GM12891 (cell line): ENCODE results near the gene PLCXD3.

Experiments
- PAX5 ChIP-seq: IDR thresholded peaks from 2 replicates; pipeline ENCODE4 v1.6.1; 2011; ENCODE audit warnings: low read length, moderate library complexity, mild to moderate bottlenecking; ENCODE audit not compliant: insufficient read depth, severe bottlenecking
- POLR2A ChIP-seq: IDR thresholded peaks from 2 replicates; pipeline ENCODE4 v1.6.1; 2011; ENCODE audit warnings: low read depth, low read length, control low read depth
- POLR2AphosphoS5 ChIP-seq: IDR thresholded peaks from 2 replicates; pipeline ENCODE4 v1.6.1; 2011; ENCODE audit warnings: low read depth, low read length, control low read depth
- SPI1 ChIP-seq: IDR thresholded peaks from 2 replicates; pipeline ENCODE4 v1.6.1; 2011; ENCODE audit warnings: low read depth, low read length, control low read depth
- TAF1 ChIP-seq: IDR thresholded peaks from 2 replicates; pipeline ENCODE4 v1.6.1; 2011; ENCODE audit warnings: low read depth, low read length, control low read depth

DNA sequence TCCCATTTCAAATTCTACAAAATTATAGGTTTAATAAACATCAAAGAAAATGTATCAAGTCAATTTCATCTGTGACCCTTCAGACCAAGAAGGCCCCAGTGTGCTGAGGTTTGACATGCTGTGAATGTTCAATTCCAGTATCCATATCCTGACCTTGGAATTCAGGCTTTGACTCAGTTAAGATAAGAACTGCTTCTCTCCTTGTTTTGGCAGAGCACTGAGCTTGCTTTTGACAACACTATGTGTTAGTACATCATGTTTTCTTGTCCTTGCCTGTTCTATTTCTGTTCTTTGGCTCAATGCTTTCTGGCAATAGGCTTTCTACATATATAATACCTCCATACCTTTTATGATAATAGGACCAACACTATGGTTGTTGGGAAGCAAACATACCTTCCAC is 105.6 kb downstream of the PLCXD3 start:
- no peak for TF ChIP-seq POLR2A
- TF ChIP-seq POLR2AphosphoS5 = no peak
- TF ChIP-seq TAF1 = no peak
- TF ChIP-seq SPI1 = no peak
- TF ChIP-seq PAX5 = no peak
